ENCODE results near the gene TPCN2.

Gene TPCN2

GRCh38 chr11:69057801-69058200 lies 9.1 kb downstream of the TPCN2 start:
- no peak overlapping the region for H3K9ac ChIP-seq (ENCODE audit: low read depth, low read length)
- H3K4me2 ChIP-seq (ENCODE audit: insufficient read depth, low read length), result no peak overlapping the region
- H3K4me3 ChIP-seq (ENCODE audit: low read depth in 1 of 2, low read length in 2 of 2), result no peak overlapping the region
- H3K27ac ChIP-seq (ENCODE audit: low read length), result no peak overlapping the region
- DNase-seq (no peak), ATAC-seq (ENCODE audit: insufficient read depth, low read depth) (no peak)
- TF ChIP-seq EZH2 (IDR thresholded peaks at IDR 0.05; ENCODE audit: borderline replicate concordance, low read depth, low read length, severe bottlenecking) (no peak), CTCF (IDR thresholded peaks at IDR 0.05; ENCODE audit: borderline replicate concordance, extremely low read depth, low read length, poor library complexity, severe bottlenecking) (no peak)
- H2AFZ ChIP-seq (ENCODE audit: low read depth, low read length), result no peak overlapping the region
- H3K4me1 ChIP-seq (ENCODE audit: insufficient read depth, low read length), result no peaks in the 10 kb centered on the region
- no peaks in the 10 kb centered on the region for H3K27me3 ChIP-seq (ENCODE audit: insufficient read depth, low read length, poor library complexity)
- H4K20me1 ChIP-seq (ENCODE audit: insufficient read depth, low read length), result peaks cover 63% of the 10 kb centered on the region
- H3K36me3 ChIP-seq (ENCODE audit: insufficient read depth, low read length), result peaks cover 29% of the 10 kb centered on the region
- H3K9me3 ChIP-seq (ENCODE audit: insufficient read depth, low read length, severe bottlenecking), result no peaks in the 10 kb centered on the region
- H3K79me2 ChIP-seq (ENCODE audit: insufficient read depth, low read length), result peaks cover 11% of the 10 kb centered on the region; the same call in 1 of the 2 replicates

- Histone ChIP-seq H2AFZ (ENCODE audit: low read depth, low read length) (no peak overlapping the region), H3K27ac (ENCODE audit: low read length) (no peak overlapping the region), H3K4me3 (ENCODE audit: low read depth in 1 of 2, low read length in 2 of 2) (no peak overlapping the region), H4K20me1 (ENCODE audit: insufficient read depth, low read length) (peaks cover 54% of the 10 kb centered on the region), H3K9me3 (ENCODE audit: insufficient read depth, low read length, severe bottlenecking) (no peaks in the 10 kb centered on the region), H3K4me1 (ENCODE audit: insufficient read depth, low read length) (no peaks in the 10 kb centered on the region), H3K36me3 (ENCODE audit: insufficient read depth, low read length) (peaks cover 32% of the 10 kb centered on the region), H3K79me2 (ENCODE audit: insufficient read depth, low read length) (0 out of 2 replicates have a peak, but pooled peaks cover 3% of the 10 kb centered on the region), H3K4me2 (ENCODE audit: insufficient read depth, low read length) (no peak overlapping the region), H3K9ac (ENCODE audit: low read depth, low read length) (no peak overlapping the region), H3K27me3 (ENCODE audit: insufficient read depth, low read length, poor library complexity) (no peaks in the 10 kb centered on the region)
- no peak for TF ChIP-seq EZH2 (IDR thresholded peaks at IDR 0.05; ENCODE audit: borderline replicate concordance, low read depth, low read length, severe bottlenecking)
- TF ChIP-seq CTCF (IDR thresholded peaks at IDR 0.05; ENCODE audit: borderline replicate concordance, extremely low read depth, low read length, poor library complexity, severe bottlenecking), result no peak
- ATAC-seq (ENCODE audit: insufficient read depth, low read depth), result no peak
- no peak for DNase-seq
These were observed 10.0 kb downstream of the TPCN2 start for GRCh38 chr11:69058511-69059270.

GRCh38 chr11:69059429-69059828 lies 10.7 kb downstream of the TPCN2 start:
- DNase-seq (no peak), ATAC-seq (ENCODE audit: insufficient read depth, low read depth) (no peak)
- TF ChIP-seq EZH2 (IDR thresholded peaks at IDR 0.05; ENCODE audit: borderline replicate concordance, low read depth, low read length, severe bottlenecking) (no peak), CTCF (IDR thresholded peaks at IDR 0.05; ENCODE audit: borderline replicate concordance, extremely low read depth, low read length, poor library complexity, severe bottlenecking) (no peak)
- Histone ChIP-seq H3K79me2 (ENCODE audit: insufficient read depth, low read length) (no peaks in the 10 kb centered on the region), H3K27ac (ENCODE audit: low read length) (no peak overlapping the region), H3K36me3 (ENCODE audit: insufficient read depth, low read length) (peaks cover 28% of the 10 kb centered on the region), H3K4me3 (ENCODE audit: low read depth in 1 of 2, low read length in 2 of 2) (no peak overlapping the region), H3K27me3 (ENCODE audit: insufficient read depth, low read length, poor library complexity) (no peaks in the 10 kb centered on the region), H2AFZ (ENCODE audit: low read depth, low read length) (no peak overlapping the region), H3K4me1 (ENCODE audit: insufficient read depth, low read length) (no peaks in the 10 kb centered on the region), H3K9me3 (ENCODE audit: insufficient read depth, low read length, severe bottlenecking) (no peaks in the 10 kb centered on the region), H4K20me1 (ENCODE audit: insufficient read depth, low read length) (peaks cover 50% of the 10 kb centered on the region), H3K9ac (ENCODE audit: low read depth, low read length) (no peak overlapping the region), H3K4me2 (ENCODE audit: insufficient read depth, low read length) (no peak overlapping the region)

Measured in DND-41 (cell line).